HG03095 (cell line): Measurements from ENCODE around the gene TEP1.

ENCODE experiments used
- ATAC-seq: cut with Tn5 transposase; IDR thresholded peaks from one replicate; pipeline ENCODE4 v1.9.1; 2021; ENCODE audit warnings: moderate library complexity; ENCODE audit not compliant: unreplicated experiment

TEP1 gene

GRCh38 chr14:20434701-20435581 is 21.6 kb upstream of the TEP1 start:
- no peak for ATAC-seq

GRCh38 chr14:20429801-20430669 is 16.7 kb upstream of the TEP1 start:
- no peak for ATAC-seq

GRCh38 chr14:20428802-20429201 is 15.5 kb upstream of the TEP1 start:
- ATAC-seq: no peak

GRCh38 chr14:20428010-20428365 is 14.7 kb upstream of the TEP1 start:
- peak; percentile 24 for ATAC-seq

- peak; percentile 64 for ATAC-seq
Measured at GRCh38 chr14:20427231-20428009, 14.1 kb upstream of the TEP1 start.

GRCh38 chr14:20424851-20425250 is 11.6 kb upstream of the TEP1 start:
- no peak for ATAC-seq

GRCh38 chr14:20422886-20423285 is 9.6 kb upstream of the TEP1 start:
- no peak for ATAC-seq

GRCh38 chr14:20421267-20421666 is 8.0 kb upstream of the TEP1 start:
- ATAC-seq: no peak

GRCh38 chr14:20419419-20419818 is 6.1 kb upstream of the TEP1 start:
- ATAC-seq: no peak

GRCh38 chr14:20418501-20418909 is 5.2 kb upstream of the TEP1 start:
- ATAC-seq: no peak

GRCh38 chr14:20417250-20418186 is 4.2 kb upstream of the TEP1 start:
- no peak for ATAC-seq

GRCh38 chr14:20416223-20416622 is 2.9 kb upstream of the TEP1 start:
- no peak for ATAC-seq

GRCh38 chr14:20415782-20416206 is 2.5 kb upstream of the TEP1 start:
- no peak for ATAC-seq

GRCh38 chr14:20413744-20414082 is 412 bp upstream of the TEP1 start:
- ATAC-seq: peak; percentile 40

GRCh38 chr14:20412411-20412810 is 890 bp downstream of the TEP1 start:
- peak; percentile 47 for ATAC-seq

- no peak for ATAC-seq
Measured at GRCh38 chr14:20409226-20409625, 4.1 kb downstream of the TEP1 start.

- no peak for ATAC-seq
Measured at GRCh38 chr14:20403521-20403920, 9.8 kb downstream of the TEP1 start.

GRCh38 chr14:20400965-20401593 is 12.2 kb downstream of the TEP1 start:
- ATAC-seq: no peak

GRCh38 chr14:20400589-20400964 is 12.7 kb downstream of the TEP1 start:
- ATAC-seq: no peak

GRCh38 chr14:20397511-20397910 is 15.8 kb downstream of the TEP1 start:
- no peak for ATAC-seq
